ENCODE data around the gene BRI3BP. TPM values are rescaled to one million over a fixed set of nuclear protein-coding genes. Genes with fewer than 3 reads are reported as not detected.
A peak's percentile ranks its signal among the peaks of the same experiment; 100 is the strongest.

The BRI3BP gene
- total and polyA plus RNA-seq, 9 of the 15 experiments (the other 6 are each of a cell fraction or from before 2014, with no cell fraction given), result 12.3 to 25.0 (median 16.6) TPM

DNA sequence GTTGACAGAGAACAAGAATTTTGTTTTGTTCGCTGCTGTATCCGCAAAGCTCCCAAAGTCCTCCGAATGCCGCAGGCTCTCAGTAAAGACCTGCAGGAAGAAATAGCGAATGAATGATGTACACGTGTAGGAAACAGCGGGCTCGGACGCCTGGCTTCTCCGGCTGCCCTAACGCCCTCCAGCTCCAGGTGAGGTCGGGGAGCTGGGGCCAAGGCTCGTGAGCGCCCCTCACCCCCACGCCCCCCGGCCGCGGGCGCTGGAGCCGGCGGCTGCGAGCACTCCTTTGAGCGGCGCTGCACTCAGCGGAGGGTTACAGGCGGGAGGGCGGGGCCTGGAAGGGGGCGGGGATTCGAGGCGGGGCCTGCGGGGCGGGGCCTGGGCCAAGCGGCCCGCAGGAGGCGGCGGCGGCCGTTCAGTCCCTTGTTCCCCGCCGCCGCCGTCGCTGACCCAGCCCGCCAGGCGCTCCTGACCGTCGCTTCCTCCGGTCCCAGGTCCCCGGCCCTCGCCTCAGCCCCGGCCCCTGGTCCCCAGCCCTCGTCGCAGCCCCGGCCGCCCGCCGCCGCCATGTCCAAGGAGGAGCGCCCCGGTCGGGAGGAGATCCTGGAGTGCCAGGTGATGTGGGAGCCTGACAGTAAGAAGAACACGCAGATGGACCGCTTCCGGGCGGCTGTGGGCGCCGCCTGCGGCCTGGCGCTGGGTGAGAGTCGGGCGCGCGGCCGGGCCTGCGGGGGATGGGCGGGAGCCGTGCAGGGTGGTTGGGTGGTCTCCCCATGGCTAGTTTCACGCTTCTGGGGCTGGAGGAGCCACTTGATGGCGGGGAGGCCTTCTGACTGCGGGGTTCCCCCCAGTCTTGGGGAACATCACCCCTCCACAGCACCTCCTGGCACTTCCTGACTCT, 71.8 kb downstream of the BRI3BP start, which contains the start of gene AACS:
AACS (plus strand) TSS at position 415 of the 898 bp plus-strand sequence; CDS start at position 565, 150 bp downstream.
- intact Hi-C loops (cut with micrococcal nuclease), result loop anchor here (2.0 kb wide), 1 partner anchor 16 kb away; no protein-coding TSS in a partner anchor
- ATAC-seq, result peak; percentile 98
- in situ Hi-C loops (cut with MboI), result no loop called here
- H4K20me1 ChIP-seq (replicated peaks; ENCODE audit: control insufficient read depth, insufficient read depth, low read length), result 0 out of 2 replicates have a peak, but pooled peaks cover 4% of the 10 kb centered on the region
- CTCF ChIA-PET (ENCODE audit: low intra/inter-chr PET ratio), result no interaction called here
- POLR2A ChIA-PET, result interaction anchor here (0.6 to 1.1 kb wide), 4 partner anchors 9 to 70 kb away, joined by 4 to 6 read pairs (median 5); no protein-coding TSS in a partner anchor
- H3K27ac ChIP-seq (ENCODE audit: extremely low read depth, low read depth, low read length), result no peak within 1 kb of the TSS; the same call in 1 of the 3 replicates
- peak within 1 kb of the TSS; percentile 55 to 93 for H3K9ac ChIP-seq (ENCODE audit: insufficient read depth in 1 of 2, low read depth in 2 of 2, low read length in 2 of 2)
- 1% methylated on average over 38 of the region's 80 CpGs for WGBS (ENCODE audit: insufficient coverage, low coverage, missing lambda C conversion rate)
- H3K27me3 ChIP-seq (ENCODE audit: control insufficient read depth in 2 of 2, insufficient read depth in 2 of 2, low read length in 2 of 2), result 0 out of 5 replicates have a peak, but pooled peaks cover 0 to 4% of the 10 kb centered on the region in 2 experiments
- peak; percentile 77 for FAIRE-seq
- 0 out of 2 replicates have a peak, but pooled peaks cover 3% of the 10 kb centered on the region for H3K9me3 ChIP-seq (replicated peaks; ENCODE audit: control insufficient read depth, insufficient read depth, low read depth, low read length)
- H3K4me3 ChIP-seq, result peak within 1 kb of the TSS; percentile 68
- TSS peak; percentile 57 for BruUV-seq (replicated peaks)
- peaks cover 0 to 15% of the 10 kb centered on the region in 2 experiments; a peak in 3 of 5 replicates for H3K4me1 ChIP-seq (replicated peaks in 1 of 2; ENCODE audit: control insufficient read depth in 2 of 2, insufficient read depth in 2 of 2, low read length in 2 of 2)
- peak within 1 kb of the TSS; percentile 96 for H2AFZ ChIP-seq (ENCODE audit: low read depth, low read length)
- DNase-seq (ENCODE audit: extremely low read depth in 1 of 4, low spot score in 3 of 4), result peak; percentile 80 to 97 (median 96)
- H3K79me2 ChIP-seq (ENCODE audit: control insufficient read depth, insufficient read depth, low read length), result peaks cover 9% of the 10 kb centered on the region
- no peaks in the 10 kb centered on the region for H3K36me3 ChIP-seq (ENCODE audit: control insufficient read depth, insufficient read depth, low read length)
- H3K9me1 ChIP-seq (ENCODE audit: control insufficient read depth, insufficient read depth, low read length), result no peaks in the 10 kb centered on the region
- peak within 1 kb of the TSS; percentile 82 for H3K4me2 ChIP-seq (ENCODE audit: insufficient read depth, low read length)
- TF ChIP-seq, protein P1, sequence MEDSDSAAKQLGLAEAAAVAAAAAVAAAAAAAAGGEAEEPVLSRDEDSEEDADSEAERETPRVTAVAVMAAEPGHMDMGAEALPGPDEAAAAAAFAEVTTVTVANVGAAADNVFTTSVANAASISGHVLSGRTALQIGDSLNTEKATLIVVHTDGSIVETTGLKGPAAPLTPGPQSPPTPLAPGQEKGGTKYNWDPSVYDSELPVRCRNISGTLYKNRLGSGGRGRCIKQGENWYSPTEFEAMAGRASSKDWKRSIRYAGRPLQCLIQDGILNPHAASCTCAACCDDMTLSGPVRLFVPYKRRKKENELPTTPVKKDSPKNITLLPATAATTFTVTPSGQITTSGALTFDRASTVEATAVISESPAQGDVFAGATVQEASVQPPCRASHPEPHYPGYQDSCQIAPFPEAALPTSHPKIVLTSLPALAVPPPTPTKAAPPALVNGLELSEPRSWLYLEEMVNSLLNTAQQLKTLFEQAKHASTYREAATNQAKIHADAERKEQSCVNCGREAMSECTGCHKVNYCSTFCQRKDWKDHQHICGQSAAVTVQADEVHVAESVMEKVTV (CRISPR knock-in tag; IDR thresholded peaks at IDR 0.05), result no peak
- TF ChIP-seq, protein P2, sequence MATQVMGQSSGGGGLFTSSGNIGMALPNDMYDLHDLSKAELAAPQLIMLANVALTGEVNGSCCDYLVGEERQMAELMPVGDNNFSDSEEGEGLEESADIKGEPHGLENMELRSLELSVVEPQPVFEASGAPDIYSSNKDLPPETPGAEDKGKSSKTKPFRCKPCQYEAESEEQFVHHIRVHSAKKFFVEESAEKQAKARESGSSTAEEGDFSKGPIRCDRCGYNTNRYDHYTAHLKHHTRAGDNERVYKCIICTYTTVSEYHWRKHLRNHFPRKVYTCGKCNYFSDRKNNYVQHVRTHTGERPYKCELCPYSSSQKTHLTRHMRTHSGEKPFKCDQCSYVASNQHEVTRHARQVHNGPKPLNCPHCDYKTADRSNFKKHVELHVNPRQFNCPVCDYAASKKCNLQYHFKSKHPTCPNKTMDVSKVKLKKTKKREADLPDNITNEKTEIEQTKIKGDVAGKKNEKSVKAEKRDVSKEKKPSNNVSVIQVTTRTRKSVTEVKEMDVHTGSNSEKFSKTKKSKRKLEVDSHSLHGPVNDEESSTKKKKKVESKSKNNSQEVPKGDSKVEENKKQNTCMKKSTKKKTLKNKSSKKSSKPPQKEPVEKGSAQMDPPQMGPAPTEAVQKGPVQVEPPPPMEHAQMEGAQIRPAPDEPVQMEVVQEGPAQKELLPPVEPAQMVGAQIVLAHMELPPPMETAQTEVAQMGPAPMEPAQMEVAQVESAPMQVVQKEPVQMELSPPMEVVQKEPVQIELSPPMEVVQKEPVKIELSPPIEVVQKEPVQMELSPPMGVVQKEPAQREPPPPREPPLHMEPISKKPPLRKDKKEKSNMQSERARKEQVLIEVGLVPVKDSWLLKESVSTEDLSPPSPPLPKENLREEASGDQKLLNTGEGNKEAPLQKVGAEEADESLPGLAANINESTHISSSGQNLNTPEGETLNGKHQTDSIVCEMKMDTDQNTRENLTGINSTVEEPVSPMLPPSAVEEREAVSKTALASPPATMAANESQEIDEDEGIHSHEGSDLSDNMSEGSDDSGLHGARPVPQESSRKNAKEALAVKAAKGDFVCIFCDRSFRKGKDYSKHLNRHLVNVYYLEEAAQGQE (IDR thresholded peaks at IDR 0.05; ENCODE audit: borderline replicate concordance), result peak; percentile 66
- TF ChIP-seq, protein P2 (CRISPR knock-in tag; IDR thresholded peaks at IDR 0.05; ENCODE audit: low read depth), result no peak
- no peak for TF ChIP-seq PTBP1 (IDR thresholded peaks at IDR 0.05; ENCODE audit: low read depth, low read length)
- TF ChIP-seq, protein P3, sequence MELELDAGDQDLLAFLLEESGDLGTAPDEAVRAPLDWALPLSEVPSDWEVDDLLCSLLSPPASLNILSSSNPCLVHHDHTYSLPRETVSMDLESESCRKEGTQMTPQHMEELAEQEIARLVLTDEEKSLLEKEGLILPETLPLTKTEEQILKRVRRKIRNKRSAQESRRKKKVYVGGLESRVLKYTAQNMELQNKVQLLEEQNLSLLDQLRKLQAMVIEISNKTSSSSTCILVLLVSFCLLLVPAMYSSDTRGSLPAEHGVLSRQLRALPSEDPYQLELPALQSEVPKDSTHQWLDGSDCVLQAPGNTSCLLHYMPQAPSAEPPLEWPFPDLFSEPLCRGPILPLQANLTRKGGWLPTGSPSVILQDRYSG (tag; conservative IDR thresholded peaks at IDR 0.05; ENCODE audit: low read depth), result no peak
